T-helper 1 cell treated with Interleukin-12 subunit alpha and Interleukin-12 subunit beta and Interleukin-4 antibody, amounts not matched to agents 30 μg/mL and 1 μg/mL, for 36 hours (primary cell): ENCODE measurements around the gene ARR3.
"Not testable (repeated sequence)": the region's sequence is repeated elsewhere in the genome, so short reads cannot be mapped to it uniquely, and the experiment has no call there.

Experiments
- H3K27ac Mint-ChIP-seq: one replicate; pipeline ENCODE4 v1.8.0; 2021; ENCODE audit warnings: mild to moderate bottlenecking, mixed read lengths
- H3K27me3 Mint-ChIP-seq: one replicate; pipeline ENCODE4 v1.8.0; 2021; ENCODE audit warnings: low read depth, mixed read lengths
- H3K36me3 Mint-ChIP-seq: one replicate; pipeline ENCODE4 v1.8.0; 2021; ENCODE audit warnings: low read depth, mixed read lengths
- H3K4me1 Mint-ChIP-seq: one replicate; pipeline ENCODE4 v1.8.0; 2021; ENCODE audit warnings: low read depth, mixed read lengths
- H3K4me3 Mint-ChIP-seq: one replicate; pipeline ENCODE4 v1.8.0; 2021; ENCODE audit warnings: mild to moderate bottlenecking, moderate library complexity, mixed read lengths
- H3K9me3 Mint-ChIP-seq: one replicate; pipeline ENCODE4 v1.8.0; 2021; ENCODE audit warnings: mixed read lengths

ARR3 gene

DNA sequence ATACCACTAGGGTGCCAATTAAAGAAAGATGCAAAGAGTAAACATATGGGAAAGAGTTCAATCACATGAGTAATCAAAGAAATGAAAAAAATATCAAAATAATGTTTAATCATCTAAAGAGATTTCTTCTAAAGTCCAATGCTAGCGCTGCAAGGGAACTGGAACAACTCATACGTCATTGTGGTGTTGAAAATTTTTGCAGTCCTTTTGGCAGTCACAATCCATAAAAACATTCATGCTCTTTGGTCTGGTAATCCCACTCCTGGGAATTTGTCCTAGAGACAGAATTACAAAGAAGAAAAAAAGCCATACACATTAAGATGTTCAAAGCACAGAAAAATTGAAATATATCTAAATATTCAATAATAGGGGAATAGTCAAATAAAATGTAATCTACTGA lies 12.7 kb upstream of the ARR3 start:
- Mint-ChIP-seq H3K27me3 (no peaks in the 10 kb centered on the region), H3K4me1 (peaks cover 3% of the 10 kb centered on the region), H3K36me3 (no peaks in the 10 kb centered on the region), H3K9me3 (no peaks in the 10 kb centered on the region), H3K27ac (no peak overlapping the region), H3K4me3 (no peak overlapping the region)

DNA sequence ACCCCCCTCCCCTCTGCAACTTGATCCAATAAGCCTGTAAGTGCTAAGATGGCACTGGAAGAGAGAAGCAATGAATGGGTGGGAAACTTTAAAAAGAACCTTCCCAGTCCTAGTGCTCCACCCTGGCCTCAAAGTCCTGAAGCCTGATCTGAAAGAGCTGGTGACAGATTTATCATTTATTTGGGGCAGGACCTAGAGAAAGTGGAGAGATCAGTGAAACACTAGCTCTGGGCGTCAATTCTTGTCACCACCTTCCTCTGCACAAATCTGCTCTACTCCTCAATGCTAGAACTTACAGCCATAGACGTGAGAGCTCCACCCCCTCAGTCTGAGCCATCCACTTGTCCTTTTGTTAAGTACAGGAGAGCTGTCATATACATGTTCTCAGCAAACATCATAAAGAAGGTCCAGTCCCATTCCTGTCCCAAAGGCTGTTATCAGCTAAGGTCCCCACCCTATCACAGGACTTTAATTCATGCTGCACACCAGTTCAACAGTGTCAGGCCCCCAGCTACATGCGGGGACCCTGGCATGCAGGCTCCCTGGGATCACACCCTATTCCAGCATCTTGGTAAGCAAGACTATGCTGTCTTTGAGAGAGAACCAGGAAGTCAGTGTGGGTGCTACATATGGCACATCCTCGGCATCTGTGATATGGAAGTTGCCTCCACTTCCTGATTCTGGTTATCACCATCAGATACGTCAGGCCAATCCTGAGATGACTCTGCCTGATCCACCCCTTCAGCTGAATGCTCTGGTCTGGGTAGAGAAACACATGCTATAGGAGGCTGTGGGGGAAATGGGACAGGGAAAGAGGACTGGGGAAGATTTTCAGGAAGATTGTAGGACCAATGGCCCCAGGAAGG lies 10.5 kb upstream of the ARR3 start:
- no peak overlapping the region for H3K27ac Mint-ChIP-seq
- no peaks in the 10 kb centered on the region for H3K36me3 Mint-ChIP-seq
- no peak overlapping the region for H3K4me3 Mint-ChIP-seq
- H3K9me3 Mint-ChIP-seq, result no peaks in the 10 kb centered on the region
- peaks cover 3% of the 10 kb centered on the region for H3K4me1 Mint-ChIP-seq
- H3K27me3 Mint-ChIP-seq, result no peaks in the 10 kb centered on the region

DNA sequence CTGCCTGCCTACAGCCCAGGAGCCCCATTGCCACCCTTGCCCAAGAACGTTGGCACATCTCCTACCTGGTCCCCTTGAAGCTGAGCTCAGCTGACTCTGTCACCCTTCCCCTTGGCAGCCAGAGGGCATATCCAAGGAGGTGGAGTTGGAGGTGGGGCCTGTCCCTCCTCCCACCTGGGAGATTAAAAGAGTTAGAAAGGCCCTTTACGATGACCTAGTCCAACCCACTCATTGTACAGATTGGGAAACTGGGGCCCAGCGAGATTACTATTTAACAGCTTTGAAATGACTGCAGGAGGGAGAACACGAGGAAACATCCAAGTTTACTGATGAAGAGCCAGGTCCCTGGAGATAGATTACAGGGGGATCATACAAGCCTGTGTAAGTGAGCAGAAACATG lies 8.0 kb upstream of the ARR3 start, which contains the start of gene P2RY4:
TSS of gene P2RY4 (minus strand) at position 101 of the 400 bp plus-strand sequence. CDS start 580 bp downstream, outside the sequence.
- no peaks in the 10 kb centered on the region for H3K9me3 Mint-ChIP-seq
- H3K4me1 Mint-ChIP-seq, result no peaks in the 10 kb centered on the region
- H3K36me3 Mint-ChIP-seq, result no peaks in the 10 kb centered on the region
- no peak within 1 kb of the TSS for H3K27ac Mint-ChIP-seq
- H3K27me3 Mint-ChIP-seq, result no peaks in the 10 kb centered on the region
- H3K4me3 Mint-ChIP-seq, result no peak within 1 kb of the TSS

DNA sequence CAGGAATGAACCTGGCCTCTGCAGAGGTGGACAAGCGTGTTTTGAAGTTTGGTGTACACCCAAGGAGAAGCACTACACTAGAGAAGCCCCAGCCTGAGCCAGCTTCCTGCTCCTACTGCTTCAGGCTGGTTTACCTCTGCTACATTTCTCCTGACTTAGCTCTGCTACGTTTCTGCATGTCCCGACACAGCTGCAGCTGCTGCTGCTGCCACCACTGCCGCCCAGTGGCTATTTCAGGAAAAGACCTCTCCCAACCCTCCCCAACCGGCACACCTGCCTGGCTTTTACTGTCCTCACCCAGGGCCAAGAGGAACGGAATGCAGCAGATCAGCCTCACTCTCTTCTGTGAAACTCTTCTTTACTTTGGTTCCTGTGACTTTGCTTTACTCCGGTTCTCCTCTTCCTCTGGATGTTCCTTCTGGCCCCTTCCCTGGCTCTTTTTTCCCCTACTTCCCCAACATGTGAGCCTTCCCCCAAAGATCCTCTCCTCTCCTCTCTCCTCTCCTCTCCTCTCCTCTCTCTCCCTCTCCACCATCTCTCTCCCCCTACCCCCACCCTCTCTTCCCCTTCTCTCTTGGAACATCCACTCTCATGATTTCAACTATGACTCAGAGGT lies 5.1 kb upstream of the ARR3 start:
- Mint-ChIP-seq H3K4me3 (no peak overlapping the region), H3K9me3 (no peaks in the 10 kb centered on the region), H3K27ac (no peak overlapping the region), H3K36me3 (no peaks in the 10 kb centered on the region), H3K27me3 (no peaks in the 10 kb centered on the region), H3K4me1 (no peaks in the 10 kb centered on the region)

DNA sequence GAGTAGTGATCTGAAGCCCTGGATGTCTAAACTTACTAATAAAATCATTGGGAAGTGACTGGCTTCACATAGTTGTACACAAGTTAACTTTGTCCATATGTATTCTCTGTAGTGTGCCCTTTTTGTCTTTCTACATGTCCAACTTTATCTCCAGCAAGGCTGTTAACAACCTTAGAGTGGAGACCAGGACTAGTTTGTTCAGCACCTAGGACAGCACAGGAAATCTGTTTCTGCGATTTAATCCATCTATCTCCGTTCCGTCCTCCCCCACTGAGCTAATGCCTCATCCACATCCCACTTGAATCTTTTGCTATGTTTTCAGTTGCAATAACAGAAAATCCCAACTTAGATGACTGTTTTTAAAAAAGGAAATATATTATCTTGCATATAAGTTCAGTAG lies 3.4 kb upstream of the ARR3 start:
- H3K36me3 Mint-ChIP-seq, result no peaks in the 10 kb centered on the region
- H3K9me3 Mint-ChIP-seq, result no peaks in the 10 kb centered on the region
- H3K4me1 Mint-ChIP-seq, result no peaks in the 10 kb centered on the region
- no peak overlapping the region for H3K4me3 Mint-ChIP-seq
- H3K27me3 Mint-ChIP-seq, result no peaks in the 10 kb centered on the region
- H3K27ac Mint-ChIP-seq, result no peak overlapping the region

DNA sequence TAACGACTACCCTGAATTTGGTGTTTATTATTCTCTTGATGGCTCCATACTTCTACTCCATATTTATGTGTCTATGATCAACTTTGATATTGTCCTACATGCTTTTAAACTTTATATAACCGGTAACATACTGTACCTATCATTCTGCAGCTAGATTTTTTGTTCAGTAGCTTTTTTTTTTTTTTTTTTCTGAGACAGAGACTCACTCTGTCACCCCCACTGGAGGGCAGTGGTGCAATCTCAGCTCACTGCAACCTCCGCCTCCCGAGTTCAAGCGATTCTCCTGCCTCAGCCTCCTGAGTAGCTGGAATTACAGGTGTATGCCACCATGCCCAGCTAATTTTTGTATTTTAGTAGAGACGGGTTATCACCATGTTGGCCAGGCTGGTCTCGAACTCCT lies 5.9 kb downstream of the ARR3 start:
- not testable (repeated sequence) for H3K4me1 Mint-ChIP-seq, H3K4me3 Mint-ChIP-seq, H3K27me3 Mint-ChIP-seq, H3K27ac Mint-ChIP-seq, H3K9me3 Mint-ChIP-seq, H3K36me3 Mint-ChIP-seq

DNA sequence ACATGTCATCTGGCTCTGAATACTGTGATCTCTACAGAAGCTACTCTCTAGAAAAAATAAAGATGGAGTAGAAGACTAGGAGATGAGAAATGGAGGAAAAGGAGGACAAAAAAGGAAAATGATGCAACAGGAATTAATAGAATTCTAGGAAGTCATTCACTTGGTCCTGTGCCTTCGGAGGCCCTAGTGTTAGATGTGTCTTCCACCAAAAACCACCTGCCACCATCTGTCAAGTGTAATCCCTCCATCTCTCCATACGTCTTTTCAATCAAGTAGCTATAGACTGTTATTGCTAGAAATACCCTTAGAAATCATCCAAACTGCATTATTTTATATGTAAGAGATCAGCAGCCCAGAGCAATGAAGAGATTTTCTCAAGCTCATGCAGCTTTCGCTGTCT lies 10.9 kb downstream of the ARR3 start:
- Mint-ChIP-seq H3K27ac (no peak overlapping the region), H3K27me3 (no peaks in the 10 kb centered on the region), H3K4me3 (no peak overlapping the region), H3K4me1 (no peaks in the 10 kb centered on the region), H3K36me3 (no peaks in the 10 kb centered on the region), H3K9me3 (no peaks in the 10 kb centered on the region)

DNA sequence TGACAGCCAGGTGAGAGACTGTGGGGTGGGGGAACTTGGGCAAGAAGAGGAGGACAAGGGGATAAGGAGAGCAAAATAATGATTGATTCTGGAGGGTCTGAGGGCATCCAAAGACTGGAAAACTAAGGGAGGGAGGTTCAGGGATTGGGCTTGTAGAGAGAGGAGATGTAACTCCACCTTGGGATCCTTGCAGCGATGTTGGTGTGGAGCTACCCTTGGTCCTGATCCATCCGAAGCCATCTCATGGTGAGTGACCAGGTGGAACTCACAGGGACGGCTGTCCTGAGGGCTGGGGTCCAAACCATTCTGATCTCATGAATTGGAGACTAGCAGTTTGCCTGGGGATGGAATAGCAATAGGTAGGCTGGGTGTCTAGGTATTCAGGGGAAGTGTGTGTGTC lies 12.4 kb downstream of the ARR3 start:
- Mint-ChIP-seq H3K27me3 (no peaks in the 10 kb centered on the region), H3K27ac (no peak overlapping the region), H3K4me3 (no peak overlapping the region), H3K36me3 (no peaks in the 10 kb centered on the region), H3K9me3 (no peaks in the 10 kb centered on the region), H3K4me1 (no peaks in the 10 kb centered on the region)

DNA sequence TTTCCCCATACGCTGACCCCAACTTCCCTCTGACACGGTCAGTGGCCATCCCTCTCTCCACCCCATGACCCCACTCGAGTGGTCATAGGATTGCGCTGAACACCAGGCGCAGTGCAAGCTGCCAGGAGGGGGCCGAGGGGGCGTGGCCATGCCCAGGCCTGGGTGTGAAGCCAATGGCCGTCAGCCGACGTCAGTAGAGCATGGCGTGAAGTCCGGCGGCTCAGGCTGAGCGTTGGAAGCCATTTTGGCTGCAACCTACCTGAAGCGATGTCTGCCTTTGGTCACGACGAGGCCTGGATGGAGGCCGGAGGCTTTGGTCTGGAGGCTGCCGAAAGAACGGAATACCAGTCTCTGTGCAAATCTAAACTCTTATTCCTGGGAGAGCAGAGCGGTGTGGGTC lies 13.8 kb downstream of the ARR3 start, which contains the start of gene RAB41:
TSS of gene RAB41 (plus strand) at position 222 of the 400 bp plus-strand sequence. CDS start at position 268, 46 bp downstream.
- H3K4me3 Mint-ChIP-seq, result no peak within 1 kb of the TSS
- no peaks in the 10 kb centered on the region for H3K27me3 Mint-ChIP-seq
- H3K36me3 Mint-ChIP-seq, result peaks cover 8% of the 10 kb centered on the region
- H3K9me3 Mint-ChIP-seq, result no peaks in the 10 kb centered on the region
- no peaks in the 10 kb centered on the region for H3K4me1 Mint-ChIP-seq
- no peak within 1 kb of the TSS for H3K27ac Mint-ChIP-seq

DNA sequence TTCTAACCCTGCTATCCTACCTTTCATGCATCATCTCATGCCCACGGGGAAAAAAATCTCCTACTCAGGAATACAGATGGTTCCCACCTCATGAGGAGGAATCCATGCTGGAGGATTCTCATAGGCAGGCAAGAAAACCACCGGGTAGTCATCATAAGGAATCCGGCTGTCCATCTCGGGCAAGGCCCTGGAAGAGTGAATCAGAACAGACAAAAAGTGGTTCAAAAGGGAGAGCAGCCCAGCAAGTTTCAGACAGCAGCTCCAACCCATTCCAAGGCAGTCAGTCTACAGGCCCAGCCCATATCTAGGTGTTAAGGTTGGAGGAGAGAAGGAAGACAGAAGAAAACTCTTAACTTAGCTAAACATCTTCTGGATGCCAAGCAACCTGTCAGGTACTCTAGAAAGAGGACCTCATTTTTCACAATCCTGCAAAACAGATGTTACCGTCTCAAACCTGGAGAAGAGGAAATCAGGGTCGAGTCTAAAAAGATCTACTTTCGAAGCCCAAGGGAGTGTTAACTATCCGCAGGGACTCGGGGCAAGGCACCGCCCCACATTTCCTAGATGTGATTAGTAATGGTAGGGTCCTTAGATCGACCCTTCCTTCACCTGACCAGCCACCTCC lies 21.1 kb downstream of the ARR3 start:
- Mint-ChIP-seq H3K4me3 (peak overlapping the region; percentile 88), H3K27me3 (no peaks in the 10 kb centered on the region), H3K36me3 (peaks cover 10% of the 10 kb centered on the region), H3K4me1 (peaks cover 26% of the 10 kb centered on the region), H3K9me3 (no peaks in the 10 kb centered on the region), H3K27ac (peak overlapping the region; percentile 91)

DNA sequence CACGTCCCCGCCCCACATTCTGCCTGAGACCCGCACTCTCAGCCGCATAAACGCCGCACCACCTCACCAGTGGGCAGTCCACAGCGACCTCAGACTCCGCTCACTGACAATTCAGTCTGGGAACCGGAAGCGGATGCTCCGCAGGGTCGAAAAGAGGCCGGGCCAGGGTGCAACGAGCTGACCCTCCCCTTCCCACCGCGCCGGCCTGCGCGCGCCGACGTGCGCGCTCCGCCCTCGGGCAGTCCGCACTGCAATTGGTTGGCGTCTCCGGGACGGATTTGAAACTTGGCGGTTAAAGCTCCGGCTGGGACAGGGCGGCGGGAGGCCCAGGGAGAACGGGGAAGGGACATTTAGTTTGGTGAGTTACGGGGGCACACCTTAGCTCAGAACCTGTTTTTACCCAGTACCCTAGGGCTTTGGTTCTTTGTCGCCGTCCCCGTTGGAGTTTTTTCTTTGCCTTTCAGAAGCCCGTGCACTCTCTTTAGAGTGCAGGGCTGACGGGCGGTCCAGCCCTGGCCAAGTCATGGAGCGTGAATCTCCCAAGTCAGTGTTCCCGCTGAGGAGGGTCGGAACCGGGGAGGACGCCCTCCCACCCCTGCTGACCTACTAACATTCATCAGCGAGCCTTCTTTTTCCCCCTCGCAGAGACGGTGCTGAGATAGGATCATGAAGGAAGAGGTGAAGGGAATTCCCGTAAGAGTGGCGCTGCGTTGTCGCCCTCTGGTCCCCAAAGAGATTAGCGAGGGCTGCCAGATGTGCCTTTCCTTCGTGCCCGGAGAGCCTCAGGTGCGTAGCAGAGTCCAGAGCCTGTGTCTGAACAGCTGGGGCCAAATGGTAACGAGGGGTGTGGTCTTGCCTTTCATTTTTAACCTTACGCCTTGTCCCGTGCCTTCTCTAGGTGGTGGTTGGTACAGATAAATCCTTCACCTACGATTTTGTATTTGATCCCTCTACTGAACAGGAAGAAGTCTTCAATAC lies 21.9 kb downstream of the ARR3 start, which contains the start of the genes KIF4A and PDZD11:
TSS of gene KIF4A (plus strand) at position 312 of the 978 bp plus-strand sequence. CDS start at position 667, 355 bp downstream.
TSS of gene PDZD11 (minus strand) at position 135 of the 978 bp plus-strand sequence. CDS start 586 bp downstream, outside the sequence.
- H3K4me3 Mint-ChIP-seq, result peak within 1 kb of the TSS; percentile 88
- no peaks in the 10 kb centered on the region for H3K9me3 Mint-ChIP-seq
- H3K27ac Mint-ChIP-seq, result peak within 1 kb of the TSS; percentile 91

DNA sequence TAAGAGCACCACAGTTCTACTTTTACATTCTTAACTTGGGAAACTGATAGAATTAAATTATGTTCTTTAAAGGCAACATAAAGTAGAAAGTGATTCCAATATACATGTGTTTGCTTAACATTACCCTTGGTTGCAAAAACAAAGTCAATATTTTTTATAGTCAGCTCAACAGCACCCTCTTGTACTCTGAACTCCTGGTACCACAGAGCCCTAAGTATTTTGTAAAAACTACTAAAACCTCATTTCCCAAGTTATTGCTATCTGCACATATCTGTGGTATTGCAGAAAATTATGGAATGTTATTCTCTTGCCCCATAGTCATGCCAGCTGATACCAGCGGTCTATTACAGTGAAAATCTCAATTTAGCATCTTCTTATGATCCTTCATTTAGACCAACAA lies 24.7 kb downstream of the ARR3 start:
- Mint-ChIP-seq H3K4me1 (peaks cover 28% of the 10 kb centered on the region), H3K4me3 (peak overlapping the region; percentile 22), H3K27ac (no peak overlapping the region), H3K36me3 (peaks cover 2% of the 10 kb centered on the region), H3K9me3 (no peaks in the 10 kb centered on the region), H3K27me3 (no peaks in the 10 kb centered on the region)

More for the DNA sequence above, 21.9 kb downstream of the ARR3 start, which contains the start of the genes KIF4A and PDZD11:
- Mint-ChIP-seq H3K36me3 (peaks cover 10% of the 10 kb centered on the region), H3K4me1 (peaks cover 26% of the 10 kb centered on the region), H3K27me3 (no peaks in the 10 kb centered on the region)

DNA sequence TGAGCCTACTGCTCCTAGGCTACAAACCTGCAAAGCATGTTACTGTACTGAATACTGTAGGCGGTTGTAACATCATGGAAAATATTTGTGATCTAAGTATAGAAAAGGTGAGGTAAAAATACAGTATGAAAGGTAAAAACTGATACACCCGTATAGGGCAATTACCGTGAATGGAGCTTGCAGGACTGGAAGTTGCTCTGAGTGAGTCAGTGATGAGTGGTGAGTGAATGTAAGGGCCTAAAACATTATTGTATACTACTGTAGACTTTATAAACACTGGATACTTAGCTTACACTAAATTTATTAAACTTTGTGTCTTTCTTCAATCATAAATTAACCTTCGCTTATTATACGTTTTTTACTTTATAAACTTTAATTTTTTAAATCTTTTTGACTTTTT lies 25.5 kb downstream of the ARR3 start:
- peaks cover 26% of the 10 kb centered on the region for H3K4me1 Mint-ChIP-seq
- no peaks in the 10 kb centered on the region for H3K27me3 Mint-ChIP-seq
- peaks cover 2% of the 10 kb centered on the region for H3K36me3 Mint-ChIP-seq
- H3K27ac Mint-ChIP-seq, result no peak overlapping the region
- no peaks in the 10 kb centered on the region for H3K9me3 Mint-ChIP-seq
- no peak overlapping the region for H3K4me3 Mint-ChIP-seq

DNA sequence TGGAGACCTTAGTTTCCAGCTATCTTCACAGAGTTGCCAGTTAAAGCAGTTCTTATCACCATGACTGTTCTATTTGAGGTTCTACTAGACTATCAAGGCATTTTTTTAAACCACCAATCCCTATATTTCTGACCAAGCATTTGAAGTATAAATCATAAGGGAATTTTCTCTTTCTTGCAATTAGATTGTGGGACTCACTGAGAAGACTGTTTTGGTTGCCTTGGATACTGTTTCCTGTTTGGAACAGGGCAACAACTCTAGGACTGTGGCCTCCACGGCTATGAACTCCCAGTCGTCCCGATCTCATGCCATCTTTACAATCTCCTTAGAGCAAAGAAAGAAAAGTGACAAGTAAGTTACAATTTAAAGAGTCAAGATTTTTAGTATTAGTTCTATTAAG lies 33.6 kb downstream of the ARR3 start:
- no peak overlapping the region for H3K27ac Mint-ChIP-seq
- H3K4me3 Mint-ChIP-seq, result no peak overlapping the region
- no peaks in the 10 kb centered on the region for H3K27me3 Mint-ChIP-seq
- H3K9me3 Mint-ChIP-seq, result no peaks in the 10 kb centered on the region
- peaks cover 23% of the 10 kb centered on the region for H3K36me3 Mint-ChIP-seq
- H3K4me1 Mint-ChIP-seq, result peaks cover 11% of the 10 kb centered on the region
